H1 (cell line): ENCODE measurements around the gene MAP10. TPM values are rescaled to one million over a fixed set of nuclear protein-coding genes. Genes with fewer than 3 reads are reported as not detected.

Experiments used
- CBX5 ChIP-seq: fragments of 300-800, 300-1000 bp; sonication (generic); IDR thresholded peaks from 2 replicates; pipeline ENCODE4 v1.7.1; 2016; ENCODE audit warnings: antibody characterized with exemption, low read length, low read depth
- polyA plus RNA-seq, 7 experiments: library from polyadenylated mRNA; depleted of rRNA in 3 of 7; stranded (reverse) in 5 of 7; unstranded in 2 of 7; fragments of >200 nt in 5 of 7; fragments of 200-250 nt in 2 of 7; gene quantifications; 1 replicate in 5 of 7; 2 replicates in 1 of 7; 4 replicates in 1 of 7; pipeline versions ENCODE4 v1.2.1 to v1.2.3, GENCODE V29; 2011 to 2013; ENCODE audit warnings: missing spikeins in 2 of 7, mixed read lengths in 2 of 7
- total RNA-seq: library from RNA; stranded (reverse); fragmentation: NEBNext Ultra II Directional; extraction: Animal tissue kit (Norgen Biotek cat#: 25700); gene quantifications from 2 replicates; pipeline ENCODE4 v1.2.1, GENCODE V29; 2021

The MAP10 gene
- total and polyA plus RNA-seq, 2 of the 8 experiments (the other 6 are each of a cell fraction or from before 2014, with no cell fraction given), result 1.5 to 3.5 TPM

- TF ChIP-seq CBX5, result no peak
Observed at GRCh38 chr1:232830661-232831060, 25.4 kb downstream of the MAP10 start (continued).
